Sigmoid colon (tissue), 7 donors: ENCODE measurements around the gene MRPS35. TPM values are rescaled to one million over a fixed set of nuclear protein-coding genes. Genes with fewer than 3 reads are reported as not detected.
"Not testable (repeated sequence)": the region's sequence is repeated elsewhere in the genome, so short reads cannot be mapped to it uniquely, and the experiment has no call there.

ENCODE experiments used
- DNase-seq: peaks from one replicate; pipeline ENCODE4 v3.0.0-alpha.2; 2019
- H3K27ac ChIP-seq, 4 donors: fragments of 200-600 bp; sonication (generic); one replicate each; pipeline ENCODE4 v1.5.1; 2016 to 2019; ENCODE audit warnings: mild to moderate bottlenecking in 1 of 4
- H3K27me3 ChIP-seq, 3 donors: fragments of 200-600 bp; sonication (generic); one replicate each; pipeline ENCODE4 v1.5.1; 2019; ENCODE audit warnings: mild to moderate bottlenecking in 1 of 3
- H3K36me3 ChIP-seq, 4 donors: fragments of 200-600 bp; sonication (generic); one replicate each; pipeline ENCODE4 v1.5.1; 2016 to 2019
- H3K4me1 ChIP-seq, 4 donors: fragments of 200-600 bp; sonication (generic); one replicate each; pipeline ENCODE4 v1.5.1; 2017 to 2019
- H3K4me3 ChIP-seq, 4 donors: fragments of 200-600 bp; sonication (generic); one replicate each; pipeline ENCODE4 v1.5.1; 2017 to 2019; ENCODE audit warnings: mild to moderate bottlenecking in 2 of 4, moderate library complexity in 1 of 4
- H3K9me3 ChIP-seq, 4 donors: fragments of 200-600 bp in 3 of 4; sonication (generic) in 3 of 4; one replicate each; pipeline versions ENCODE4 v1.5.1 to v1.6.1; 2013 to 2019
- CTCF ChIP-seq, 4 experiments: fragments of 450-650 bp in 3 of 4; fragments of 200-600 bp in 1 of 4; IDR thresholded peaks; one replicate each; pipeline ENCODE4 v1.5.1; 2016 to 2019; ENCODE audit warnings: antibody characterized with exemption in 4 of 4, mild to moderate bottlenecking in 3 of 4, moderate library complexity in 2 of 4
- EP300 ChIP-seq, 4 donors: sonication (generic); formaldehyde crosslinking; IDR thresholded peaks; one replicate each; pipeline ENCODE4 v1.6.1; 2017; ENCODE audit warnings: antibody characterized with exemption in 4 of 4
- POLR2A ChIP-seq, 2 donors: fragments of 450-650 bp; IDR thresholded peaks; one replicate each; pipeline ENCODE4 v1.6.1; 2016; ENCODE audit warnings: antibody characterized with exemption in 2 of 2, mild to moderate bottlenecking in 2 of 2, moderate library complexity in 2 of 2
- POLR2AphosphoS5 ChIP-seq, 4 donors: sonication (generic); formaldehyde crosslinking; IDR thresholded peaks; one replicate each; pipeline ENCODE4 v1.6.1; 2017; ENCODE audit warnings: antibody characterized with exemption in 4 of 4
- whole genome bisulfite sequencing, 2 donors: extraction: QIAGEN DNeasy Blood & Tissue Kit; methylation state at CpG; one replicate each; pipeline ENCODE4 v1.1.7; 2013; 5-methylcytosine and 5-hydroxymethylcytosine counted together
- intact Hi-C: fragments of 100-400 bp; cut with DNase I; formaldehyde crosslinking; loops from one replicate; pipeline ENCODE4 v1.15.1; 2023
- polyA plus RNA-seq, 3 donors: library from polyadenylated mRNA; stranded (reverse); fragments of 200-250 nt; gene quantifications; one replicate each; pipeline ENCODE4 v1.2.3, GENCODE V29; 2013
- total RNA-seq, 4 donors: library from RNA; depleted of rRNA; stranded (reverse); fragments of >200 nt; gene quantifications; one replicate each; pipeline ENCODE4 v1.1.0, GENCODE V29; 2016
- donor health status: healthy with polysubstance abuse.
- donor health status: Bipolar disorder and iron deficiency.
- donor health status: healthy.

The MRPS35 gene
- total and polyA plus RNA-seq, 7 donors, result 34.3 to 98.3 (median 53.5) TPM

GRCh38 chr12:27733052-27733656 lies 22.5 kb downstream of the MRPS35 start:
- Histone ChIP-seq H3K27ac (no peak overlapping the region), H3K4me3 (no peak overlapping the region), H3K9me3 (no peaks in the 10 kb centered on the region), H3K4me1 (no peaks in the 10 kb centered on the region), H3K27me3 (no peaks in the 10 kb centered on the region), H3K36me3 (peaks cover 0 to 74% (median 4%) of the 10 kb centered on the region in 4 donors)
- 32 to 55% methylated on average over 3 of the region's 3 CpGs for WGBS, 2 donors
- no peak for DNase-seq
- TF ChIP-seq POLR2AphosphoS5 (IDR thresholded peaks at IDR 0.05) (peak in 1 of 4 donors; percentile 10), CTCF (IDR thresholded peaks at IDR 0.05) (peak; percentile 53 to 75 (median 71)), EP300 (IDR thresholded peaks at IDR 0.05) (no peak), POLR2A (IDR thresholded peaks at IDR 0.05) (no peak)
- intact Hi-C loops, result loop anchor here (1.0 to 10.0 kb wide), 3 partner anchors 88 to 1142 kb away; no protein-coding TSS in a partner anchor

- intact Hi-C loops, result loop anchor here (1.0 to 10.0 kb wide), 3 partner anchors 87 to 1141 kb away; no protein-coding TSS in a partner anchor
- Histone ChIP-seq H3K9me3 (no peaks in the 10 kb centered on the region), H3K4me3 (no peak overlapping the region), H3K36me3 (peaks cover 0 to 80% (median 4%) of the 10 kb centered on the region in 4 donors), H3K27ac (no peak overlapping the region), H3K4me1 (no peaks in the 10 kb centered on the region), H3K27me3 (no peaks in the 10 kb centered on the region)
- 88 to 98% methylated on average over 1 of the region's 1 CpG for WGBS, 2 donors
- no peak for DNase-seq
- no peak for TF ChIP-seq POLR2A (IDR thresholded peaks at IDR 0.05)
- no peak for TF ChIP-seq POLR2AphosphoS5 (IDR thresholded peaks at IDR 0.05)
- no peak for TF ChIP-seq EP300 (IDR thresholded peaks at IDR 0.05)
- TF ChIP-seq CTCF (IDR thresholded peaks at IDR 0.05), result no peak
Measured at GRCh38 chr12:27733791-27734190, 23.2 kb downstream of the MRPS35 start.

GRCh38 chr12:27734321-27734720 lies 23.7 kb downstream of the MRPS35 start:
- intact Hi-C loops, result loop anchor here (10.0 kb wide), 1 partner anchor 1140 kb away; no protein-coding TSS in a partner anchor
- H3K4me1 ChIP-seq, H3K4me3 ChIP-seq, H3K9me3 ChIP-seq, H3K27me3 ChIP-seq, H3K27ac ChIP-seq, DNase-seq: not testable (repeated sequence)
- H3K36me3 ChIP-seq, result peaks cover 0 to 81% (median 4%) of the 10 kb centered on the region in 4 donors
- 94 to 96% methylated on average over 9 of the region's 9 CpGs for WGBS, 2 donors

GRCh38 chr12:27743601-27744000 lies 33.0 kb downstream of the MRPS35 start:
- WGBS, 2 donors, result 95 to 97% methylated on average over 5 of the region's 5 CpGs
- DNase-seq, result no peak

GRCh38 chr12:27745734-27746133 lies 35.1 kb downstream of the MRPS35 start:
- peaks cover 0 to 22% (median 18%) of the 10 kb centered on the region in 4 donors for H3K4me1 ChIP-seq
- intact Hi-C loops, result loop anchor here (5.0 kb wide), 1 partner anchor 77 kb away; no protein-coding TSS in a partner anchor
- H3K36me3 ChIP-seq, result peaks cover 0 to 36% (median 0%) of the 10 kb centered on the region in 4 donors
- H3K9me3 ChIP-seq, H3K27ac ChIP-seq, H3K27me3 ChIP-seq, H3K4me3 ChIP-seq, DNase-seq: not testable (repeated sequence)
- 68 to 79% methylated on average over 1 of the region's 1 CpG for WGBS, 2 donors

More at GRCh38 chr12:27743601-27744000, 33.0 kb downstream of the MRPS35 start:
- Histone ChIP-seq H3K27me3 (no peaks in the 10 kb centered on the region), H3K27ac (no peak overlapping the region), H3K9me3 (no peaks in the 10 kb centered on the region), H3K4me1 (peaks cover 0 to 19% (median 15%) of the 10 kb centered on the region in 4 donors), H3K36me3 (peaks cover 0 to 56% (median 0%) of the 10 kb centered on the region in 4 donors), H3K4me3 (no peak overlapping the region)
- TF ChIP-seq CTCF (IDR thresholded peaks at IDR 0.05), result no peak
- no peak for TF ChIP-seq POLR2AphosphoS5 (IDR thresholded peaks at IDR 0.05)
- TF ChIP-seq POLR2A (IDR thresholded peaks at IDR 0.05), result no peak
- intact Hi-C loops, result no loop called here
